ENCODE measurements around the gene SLC24A3.

Gene SLC24A3

DNA sequence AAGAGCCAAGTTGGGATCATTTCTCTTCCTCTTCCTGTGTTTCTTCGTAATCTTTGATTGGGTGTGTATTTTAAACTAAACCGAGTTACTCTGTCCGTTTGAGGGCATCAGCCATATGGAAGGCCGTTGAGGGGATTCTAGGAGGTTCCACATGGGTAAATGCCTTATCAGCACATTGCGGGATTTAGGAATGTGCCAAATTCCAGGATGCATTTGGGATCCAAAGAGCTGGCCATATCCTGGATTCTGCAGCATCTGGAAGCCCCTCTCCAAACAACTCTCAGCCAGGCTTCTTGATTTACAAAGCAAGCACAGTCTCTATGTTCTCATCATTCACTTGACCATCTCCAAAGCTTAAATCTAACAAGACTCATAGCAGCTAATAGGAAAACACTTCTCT is 478.0 kb downstream of the SLC24A3 start:
- Histone ChIP-seq H3K36me3 (ENCODE audit: control insufficient read depth in 2 of 2, insufficient read depth in 1 of 2, low read length in 2 of 2) (no peaks in the 10 kb centered on the region), H3K4me1 (ENCODE audit: control insufficient read depth, insufficient read depth, low read length) (no peaks in the 10 kb centered on the region), H3K27ac (ENCODE audit: extremely low read depth, low read depth, low read length) (no peak overlapping the region), H3K4me3 (ENCODE audit: low read depth, low read length) (no peak overlapping the region), H3K9me3 (ENCODE audit: control insufficient read depth, insufficient read depth, low read depth, low read length) (no peaks in the 10 kb centered on the region)
- ChIA-PET CTCF (interaction anchor here (0.6 to 1.3 kb wide), 4 partner anchors 9 to 290 kb away, joined by 3 to 4 read pairs (median 4); no protein-coding TSS in a partner anchor), POLR2A (no interaction called here)
- TF ChIP-seq ZNF596 (tag by site-specific recombination; IDR thresholded peaks at IDR 0.05) (no peak), ZSCAN16 (tag by site-specific recombination; IDR thresholded peaks at IDR 0.05) (no peak), MYNN (tag by site-specific recombination; IDR thresholded peaks at IDR 0.05; ENCODE audit: borderline replicate concordance) (no peak), ZNF624 (tag by site-specific recombination; IDR thresholded peaks at IDR 0.05) (no peak)
- TF ChIP-seq, protein P1, sequence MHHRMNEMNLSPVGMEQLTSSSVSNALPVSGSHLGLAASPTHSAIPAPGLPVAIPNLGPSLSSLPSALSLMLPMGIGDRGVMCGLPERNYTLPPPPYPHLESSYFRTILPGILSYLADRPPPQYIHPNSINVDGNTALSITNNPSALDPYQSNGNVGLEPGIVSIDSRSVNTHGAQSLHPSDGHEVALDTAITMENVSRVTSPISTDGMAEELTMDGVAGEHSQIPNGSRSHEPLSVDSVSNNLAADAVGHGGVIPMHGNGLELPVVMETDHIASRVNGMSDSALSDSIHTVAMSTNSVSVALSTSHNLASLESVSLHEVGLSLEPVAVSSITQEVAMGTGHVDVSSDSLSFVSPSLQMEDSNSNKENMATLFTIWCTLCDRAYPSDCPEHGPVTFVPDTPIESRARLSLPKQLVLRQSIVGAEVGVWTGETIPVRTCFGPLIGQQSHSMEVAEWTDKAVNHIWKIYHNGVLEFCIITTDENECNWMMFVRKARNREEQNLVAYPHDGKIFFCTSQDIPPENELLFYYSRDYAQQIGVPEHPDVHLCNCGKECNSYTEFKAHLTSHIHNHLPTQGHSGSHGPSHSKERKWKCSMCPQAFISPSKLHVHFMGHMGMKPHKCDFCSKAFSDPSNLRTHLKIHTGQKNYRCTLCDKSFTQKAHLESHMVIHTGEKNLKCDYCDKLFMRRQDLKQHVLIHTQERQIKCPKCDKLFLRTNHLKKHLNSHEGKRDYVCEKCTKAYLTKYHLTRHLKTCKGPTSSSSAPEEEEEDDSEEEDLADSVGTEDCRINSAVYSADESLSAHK (tag by site-specific recombination; IDR thresholded peaks at IDR 0.05), result no peak

DNA sequence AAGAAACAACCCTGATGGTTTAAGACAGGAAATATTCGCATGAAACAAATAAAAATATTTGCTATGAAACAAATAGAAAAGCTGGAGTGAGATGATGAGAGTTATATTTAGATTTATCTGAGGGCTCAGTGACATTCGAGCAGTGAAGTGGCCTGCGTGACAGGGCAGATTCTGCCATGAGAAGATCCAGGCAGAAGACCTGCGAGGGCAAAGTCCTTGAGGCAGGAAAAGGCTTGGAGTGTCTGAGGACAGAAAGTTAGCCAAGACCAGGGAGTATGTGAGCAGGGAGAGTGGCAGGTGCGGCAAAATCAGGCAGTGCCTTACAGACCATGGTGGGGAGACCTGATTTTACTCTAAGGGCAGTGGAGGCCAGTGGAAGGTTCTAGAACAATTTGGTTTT is 478.7 kb downstream of the SLC24A3 start:
- Histone ChIP-seq H3K9me3 (ENCODE audit: control insufficient read depth, insufficient read depth, low read depth, low read length) (no peaks in the 10 kb centered on the region), H3K4me1 (ENCODE audit: control insufficient read depth, insufficient read depth, low read length) (no peaks in the 10 kb centered on the region), H3K36me3 (ENCODE audit: control insufficient read depth in 2 of 2, insufficient read depth in 1 of 2, low read length in 2 of 2) (no peaks in the 10 kb centered on the region), H3K27ac (ENCODE audit: extremely low read depth, low read depth, low read length) (no peak overlapping the region), H3K4me3 (ENCODE audit: low read depth, low read length) (no peak overlapping the region)
- TF ChIP-seq ZNF394 (tag by site-specific recombination; IDR thresholded peaks at IDR 0.05; ENCODE audit: borderline replicate concordance), result no peak
- TF ChIP-seq ZNF530 (tag by site-specific recombination; IDR thresholded peaks at IDR 0.05; ENCODE audit: low read depth), result no peak
- no peak for TF ChIP-seq ZIC2 (tag by site-specific recombination; IDR thresholded peaks at IDR 0.05)
- no peak for TF ChIP-seq ZNF174 (tag by site-specific recombination; IDR thresholded peaks at IDR 0.05)
- TF ChIP-seq SP2 (tag by site-specific recombination; IDR thresholded peaks at IDR 0.05), result no peak
- no peak for TF ChIP-seq ZNF473 (tag by site-specific recombination; IDR thresholded peaks at IDR 0.05)
- TF ChIP-seq KLF16 (tag by site-specific recombination; IDR thresholded peaks at IDR 0.05), result no peak
- TF ChIP-seq ZNF391 (tag by site-specific recombination; IDR thresholded peaks at IDR 0.05; ENCODE audit: borderline replicate concordance, low read depth), result no peak
- no peak for TF ChIP-seq ZBTB21 (tag by site-specific recombination; IDR thresholded peaks at IDR 0.05)
- no peak for TF ChIP-seq GFI1B (tag by site-specific recombination; IDR thresholded peaks at IDR 0.05)
- no peak for TF ChIP-seq MYNN (tag by site-specific recombination; IDR thresholded peaks at IDR 0.05; ENCODE audit: borderline replicate concordance)
- TF ChIP-seq ZBTB17 (tag by site-specific recombination; IDR thresholded peaks at IDR 0.05), result no peak
- TF ChIP-seq HOXD13 (CRISPR knock-in tag; IDR thresholded peaks at IDR 0.05; ENCODE audit: borderline replicate concordance), result no peak
- TF ChIP-seq ZBTB7A (tag by site-specific recombination; IDR thresholded peaks at IDR 0.05; ENCODE audit: low read depth), result no peak
- TF ChIP-seq, protein P2, sequence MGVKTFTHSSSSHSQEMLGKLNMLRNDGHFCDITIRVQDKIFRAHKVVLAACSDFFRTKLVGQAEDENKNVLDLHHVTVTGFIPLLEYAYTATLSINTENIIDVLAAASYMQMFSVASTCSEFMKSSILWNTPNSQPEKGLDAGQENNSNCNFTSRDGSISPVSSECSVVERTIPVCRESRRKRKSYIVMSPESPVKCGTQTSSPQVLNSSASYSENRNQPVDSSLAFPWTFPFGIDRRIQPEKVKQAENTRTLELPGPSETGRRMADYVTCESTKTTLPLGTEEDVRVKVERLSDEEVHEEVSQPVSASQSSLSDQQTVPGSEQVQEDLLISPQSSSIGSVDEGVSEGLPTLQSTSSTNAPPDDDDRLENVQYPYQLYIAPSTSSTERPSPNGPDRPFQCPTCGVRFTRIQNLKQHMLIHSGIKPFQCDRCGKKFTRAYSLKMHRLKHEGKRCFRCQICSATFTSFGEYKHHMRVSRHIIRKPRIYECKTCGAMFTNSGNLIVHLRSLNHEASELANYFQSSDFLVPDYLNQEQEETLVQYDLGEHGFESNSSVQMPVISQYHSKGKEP (tag by site-specific recombination; IDR thresholded peaks at IDR 0.05), result no peak
- no peak for TF ChIP-seq ZNF350 (tag by site-specific recombination; IDR thresholded peaks at IDR 0.05)
- no peak for TF ChIP-seq MEIS1 (CRISPR knock-in tag; IDR thresholded peaks at IDR 0.05; ENCODE audit: borderline replicate concordance)
- ChIA-PET POLR2A (no interaction called here), CTCF (interaction anchor here (1.2 to 1.3 kb wide), 2 partner anchors 10 to 112 kb away, joined by 3 to 4 read pairs; no protein-coding TSS in a partner anchor)
